ENCODE data around the gene VAT1L. TPM values are rescaled to one million over a fixed set of nuclear protein-coding genes. Genes with fewer than 3 reads are reported as not detected.

VAT1L gene
- total RNA-seq, 6 experiments from 2014 or later, result 0.19 to 0.64 (median 0.51) TPM; not detected in 1

GRCh38 chr16:77916111-77916510 lies 127.7 kb downstream of the VAT1L start:
- WGBS (ENCODE audit: insufficient coverage, low coverage, low lambda C conversion rate, missing lambda C conversion rate), result 75% methylated on average over 5 of the region's 9 CpGs
- H3K27ac ChIP-seq, result no peak overlapping the region
- H3K36me3 ChIP-seq, result no peaks in the 10 kb centered on the region
- H3K4me3 ChIP-seq, result no peak overlapping the region
- intact Hi-C loops (cut with DNase I), result no loop called here
- DNase-seq, result no peak
- no peaks in the 10 kb centered on the region for H3K27me3 ChIP-seq
- H3K9me3 ChIP-seq, result no peaks in the 10 kb centered on the region
- no peak for ATAC-seq
- H3K4me1 ChIP-seq, result no peaks in the 10 kb centered on the region
- TF ChIP-seq POLR2A (IDR thresholded peaks at IDR 0.05), result no peak
- no peak for TF ChIP-seq CTCF (IDR thresholded peaks at IDR 0.05)

- WGBS (ENCODE audit: insufficient coverage, low coverage, low lambda C conversion rate, missing lambda C conversion rate), result 43% methylated on average over 3 of the region's 3 CpGs
- H3K27ac ChIP-seq, result no peak overlapping the region
Observed at GRCh38 chr16:77917971-77918370, 129.6 kb downstream of the VAT1L start.

GRCh38 chr16:77918809-77919707 lies 130.7 kb downstream of the VAT1L start:
- ATAC-seq (peak in 3 of 4 donors; percentile 46 to 63 (median 53)), DNase-seq (no peak)
- no peaks in the 10 kb centered on the region for H3K27me3 ChIP-seq
- TF ChIP-seq POLR2A (IDR thresholded peaks at IDR 0.05) (no peak), CTCF (IDR thresholded peaks at IDR 0.05) (no peak)
- no peaks in the 10 kb centered on the region for H3K36me3 ChIP-seq
- WGBS (ENCODE audit: insufficient coverage, low coverage, low lambda C conversion rate, missing lambda C conversion rate), result 24% methylated on average over 8 of the region's 8 CpGs
- no peaks in the 10 kb centered on the region for H3K4me1 ChIP-seq
- H3K9me3 ChIP-seq, result no peaks in the 10 kb centered on the region
- intact Hi-C loops (cut with DNase I), result no loop called here
- no peak overlapping the region for H3K27ac ChIP-seq
- H3K4me3 ChIP-seq, result no peak overlapping the region

More at GRCh38 chr16:77917971-77918370, 129.6 kb downstream of the VAT1L start:
- intact Hi-C loops (cut with DNase I), result no loop called here
- H3K36me3 ChIP-seq, result no peaks in the 10 kb centered on the region
- H3K4me3 ChIP-seq, result no peak overlapping the region
- H3K27me3 ChIP-seq, result no peaks in the 10 kb centered on the region
- no peaks in the 10 kb centered on the region for H3K4me1 ChIP-seq
- no peak for DNase-seq
- no peak for ATAC-seq
- TF ChIP-seq POLR2A (IDR thresholded peaks at IDR 0.05), result no peak
- no peak for TF ChIP-seq CTCF (IDR thresholded peaks at IDR 0.05)
- no peaks in the 10 kb centered on the region for H3K9me3 ChIP-seq

GRCh38 chr16:77919761-77920415 lies 131.5 kb downstream of the VAT1L start:
- ATAC-seq, result no peak
- Histone ChIP-seq H3K27ac (no peak overlapping the region), H3K27me3 (no peaks in the 10 kb centered on the region), H3K36me3 (no peaks in the 10 kb centered on the region), H3K9me3 (no peaks in the 10 kb centered on the region), H3K4me1 (no peaks in the 10 kb centered on the region), H3K4me3 (no peak overlapping the region)
- 46% methylated on average over 8 of the region's 8 CpGs for WGBS (ENCODE audit: insufficient coverage, low coverage, low lambda C conversion rate, missing lambda C conversion rate)
- intact Hi-C loops (cut with DNase I), result no loop called here
- TF ChIP-seq POLR2A (IDR thresholded peaks at IDR 0.05), result no peak
- TF ChIP-seq CTCF (IDR thresholded peaks at IDR 0.05), result no peak
- no peak for DNase-seq

Measured in right lobe of liver (tissue), 6 donors.